ENCODE results near the gene ATPAF1.

The ATPAF1 gene

GRCh38 chr1:46650491-46650890 lies 17.7 kb downstream of the ATPAF1 start:
- DNase-seq (ENCODE audit: low read depth in 3 of 3): no peak

- DNase-seq (ENCODE audit: low read depth in 3 of 3): no peak
Measured at GRCh38 chr1:46649764-46650163, 18.4 kb downstream of the ATPAF1 start.

- DNase-seq (ENCODE audit: low read depth in 3 of 3): no peak
Measured at GRCh38 chr1:46647611-46648010, 20.6 kb downstream of the ATPAF1 start.

- no peak for DNase-seq (ENCODE audit: low read depth in 3 of 3)
Measured at GRCh38 chr1:46646844-46647243, 21.3 kb downstream of the ATPAF1 start.

- no peak for DNase-seq (ENCODE audit: low read depth in 3 of 3)
Measured at GRCh38 chr1:46646331-46646730, 21.8 kb downstream of the ATPAF1 start.

- no peak for DNase-seq (ENCODE audit: low read depth in 3 of 3)
Measured at GRCh38 chr1:46645815-46646214, 22.3 kb downstream of the ATPAF1 start.

GRCh38 chr1:46643368-46643775 lies 24.8 kb downstream of the ATPAF1 start:
- DNase-seq (ENCODE audit: low read depth in 3 of 3): no peak

- DNase-seq (ENCODE audit: low read depth in 3 of 3): no peak
Measured at GRCh38 chr1:46642115-46642680, 26.0 kb downstream of the ATPAF1 start.

- DNase-seq (ENCODE audit: low read depth in 3 of 3): no peak
Measured at GRCh38 chr1:46639547-46639946, 28.6 kb downstream of the ATPAF1 start.

GRCh38 chr1:46638921-46639320 lies 29.2 kb downstream of the ATPAF1 start:
- DNase-seq (ENCODE audit: low read depth in 3 of 3): no peak

- DNase-seq (ENCODE audit: low read depth in 3 of 3): no peak
Measured at GRCh38 chr1:46637444-46638083, 30.6 kb downstream of the ATPAF1 start.

- DNase-seq (ENCODE audit: low read depth in 3 of 3): no peak
Measured at GRCh38 chr1:46635205-46635604, 33.0 kb downstream of the ATPAF1 start.

GRCh38 chr1:46630719-46631118 lies 37.4 kb downstream of the ATPAF1 start:
- no peak for DNase-seq (ENCODE audit: low read depth in 3 of 3)

- no peak for DNase-seq (ENCODE audit: low read depth in 3 of 3)
Measured at GRCh38 chr1:46623743-46624644, 44.2 kb downstream of the ATPAF1 start.

GRCh38 chr1:46622344-46622743 lies 45.8 kb downstream of the ATPAF1 start:
- no peak for DNase-seq (ENCODE audit: low read depth in 3 of 3)

- DNase-seq (ENCODE audit: low read depth in 3 of 3): no peak
Measured at GRCh38 chr1:46621930-46622329, 46.2 kb downstream of the ATPAF1 start.

- no peak for DNase-seq (ENCODE audit: low read depth in 3 of 3)
Measured at GRCh38 chr1:46619656-46620258, 48.4 kb downstream of the ATPAF1 start.

GRCh38 chr1:46618754-46619415 lies 49.3 kb downstream of the ATPAF1 start:
- DNase-seq (ENCODE audit: low read depth in 3 of 3): no peak

GRCh38 chr1:46617833-46618232 lies 50.3 kb downstream of the ATPAF1 start:
- DNase-seq (ENCODE audit: low read depth in 3 of 3): no peak

GRCh38 chr1:46617108-46617800 lies 50.9 kb downstream of the ATPAF1 start:
- no peak for DNase-seq (ENCODE audit: low read depth in 3 of 3)
